Body of pancreas (tissue), 4 donors: ENCODE data around the gene EPOP. TPM values are rescaled to one million over a fixed set of nuclear protein-coding genes. Genes with fewer than 3 reads are reported as not detected.

ENCODE experiments used
- ATAC-seq: fragments of 150-250 bp; one replicate; pipeline ENCODE4 v1.9.1; 2016
- DNase-seq, 4 donors: peaks; one replicate each; pipeline ENCODE4 v3.0.0-alpha.2; 2019
- H3K27ac ChIP-seq, 4 donors: fragments of 200-600 bp; sonication (generic); 1 replicate in 3 of 4; 2 replicates in 1 of 4; pipeline versions ENCODE4 v1.5.1 to v1.6.1; 2016 to 2019; ENCODE audit warnings: mild to moderate bottlenecking in 1 of 4, mixed read lengths in 1 of 4, moderate library complexity in 1 of 4
- H3K27me3 ChIP-seq, 2 donors: fragments of 200-600 bp; sonication (generic); one replicate each; pipeline ENCODE4 v1.6.0; 2016; ENCODE audit warnings: mild to moderate bottlenecking in 1 of 2
- H3K36me3 ChIP-seq, 2 donors: fragments of 200-600 bp; sonication (generic); replicated peaks in 1 of 2; 2 replicates each; pipeline ENCODE4 v1.5.1; 2016; ENCODE audit warnings: low read depth in 2 of 2; ENCODE audit not compliant: insufficient read depth in 1 of 2
- H3K4me1 ChIP-seq: fragments of 200-600 bp; sonication (generic); one replicate; pipeline ENCODE4 v1.6.0; 2016
- H3K4me3 ChIP-seq, 2 donors: fragments of 200-600 bp; sonication (generic); 1 replicate in 1 of 2; 2 replicates in 1 of 2; pipeline ENCODE4 v1.5.1; 2016 to 2019
- H3K9me3 ChIP-seq, 3 donors: fragments of 200-600 bp; sonication (generic); 1 replicate in 2 of 3; 2 replicates in 1 of 3; pipeline ENCODE4 v1.5.1; 2016
- POLR2A ChIP-seq, 3 donors: fragments of 450-650 bp; IDR thresholded peaks; one replicate each; pipeline ENCODE4 v1.6.1; 2016; ENCODE audit warnings: antibody characterized with exemption in 3 of 3, mild to moderate bottlenecking in 2 of 3
- WGBS, 2 donors: methylation state at CpG; one replicate each; pipeline ENCODE4 v1.1.5; 2017; 5-methylcytosine and 5-hydroxymethylcytosine counted together
- intact Hi-C: fragments of 100-400 bp; cut with DNase I; formaldehyde crosslinking; loops from one replicate; pipeline ENCODE4 v1.15.1; 2023
- total RNA-seq, 2 donors: library from RNA; depleted of rRNA; stranded (reverse); fragments of >200 nt; gene quantifications; one replicate each; pipeline ENCODE4 v1.1.0, GENCODE V29; 2016
- TF ChIP-seq, protein P1 (sequence below), 7 experiments: fragments of 450-650 bp in 4 of 7; fragments of 200-600 bp in 3 of 7; sonication (generic) in 3 of 7; IDR thresholded peaks; one replicate each; pipeline ENCODE4 v1.5.1; 2016 to 2019; ENCODE audit warnings: antibody characterized with exemption in 7 of 7

The EPOP gene
- total RNA-seq, 2 donors from 2014 or later = 3.9 to 11.2 TPM

DNA sequence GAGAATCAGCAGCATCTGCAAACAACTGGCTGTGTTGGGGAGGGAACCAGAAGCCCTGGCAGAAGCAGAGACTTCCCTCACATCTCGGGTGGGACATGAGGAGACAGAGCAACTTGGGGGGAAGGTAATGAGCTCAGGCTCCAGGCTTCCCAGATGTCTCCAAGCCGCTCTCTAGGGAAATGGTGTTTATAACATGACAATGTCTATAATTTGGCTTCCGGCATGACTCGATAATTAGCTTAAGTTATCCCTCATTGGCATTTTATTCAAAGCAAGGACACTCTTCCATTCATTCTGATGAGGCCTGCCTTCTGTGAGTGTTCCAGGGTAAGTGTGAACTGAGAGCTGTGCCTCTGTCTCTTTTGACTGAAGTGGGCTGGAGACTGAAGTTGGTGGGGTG is 15.6 kb upstream of the EPOP start:
- 79 to 84% methylated on average over 4 of the region's 4 CpGs for WGBS, 2 donors
- no peaks in the 10 kb centered on the region for H3K36me3 ChIP-seq
- DNase-seq (no peak), ATAC-seq (no peak)
- no peaks in the 10 kb centered on the region for H3K9me3 ChIP-seq
- peaks cover 4% of the 10 kb centered on the region for H3K4me1 ChIP-seq
- no peak overlapping the region for H3K4me3 ChIP-seq
- no peak overlapping the region for H3K27ac ChIP-seq
- no peaks in the 10 kb centered on the region for H3K27me3 ChIP-seq
- intact Hi-C loops = no loop called here
- TF ChIP-seq, protein P1, sequence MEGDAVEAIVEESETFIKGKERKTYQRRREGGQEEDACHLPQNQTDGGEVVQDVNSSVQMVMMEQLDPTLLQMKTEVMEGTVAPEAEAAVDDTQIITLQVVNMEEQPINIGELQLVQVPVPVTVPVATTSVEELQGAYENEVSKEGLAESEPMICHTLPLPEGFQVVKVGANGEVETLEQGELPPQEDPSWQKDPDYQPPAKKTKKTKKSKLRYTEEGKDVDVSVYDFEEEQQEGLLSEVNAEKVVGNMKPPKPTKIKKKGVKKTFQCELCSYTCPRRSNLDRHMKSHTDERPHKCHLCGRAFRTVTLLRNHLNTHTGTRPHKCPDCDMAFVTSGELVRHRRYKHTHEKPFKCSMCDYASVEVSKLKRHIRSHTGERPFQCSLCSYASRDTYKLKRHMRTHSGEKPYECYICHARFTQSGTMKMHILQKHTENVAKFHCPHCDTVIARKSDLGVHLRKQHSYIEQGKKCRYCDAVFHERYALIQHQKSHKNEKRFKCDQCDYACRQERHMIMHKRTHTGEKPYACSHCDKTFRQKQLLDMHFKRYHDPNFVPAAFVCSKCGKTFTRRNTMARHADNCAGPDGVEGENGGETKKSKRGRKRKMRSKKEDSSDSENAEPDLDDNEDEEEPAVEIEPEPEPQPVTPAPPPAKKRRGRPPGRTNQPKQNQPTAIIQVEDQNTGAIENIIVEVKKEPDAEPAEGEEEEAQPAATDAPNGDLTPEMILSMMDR (IDR thresholded peaks at IDR 0.05) = no peak
- no peak for TF ChIP-seq POLR2A (IDR thresholded peaks at IDR 0.05)

DNA sequence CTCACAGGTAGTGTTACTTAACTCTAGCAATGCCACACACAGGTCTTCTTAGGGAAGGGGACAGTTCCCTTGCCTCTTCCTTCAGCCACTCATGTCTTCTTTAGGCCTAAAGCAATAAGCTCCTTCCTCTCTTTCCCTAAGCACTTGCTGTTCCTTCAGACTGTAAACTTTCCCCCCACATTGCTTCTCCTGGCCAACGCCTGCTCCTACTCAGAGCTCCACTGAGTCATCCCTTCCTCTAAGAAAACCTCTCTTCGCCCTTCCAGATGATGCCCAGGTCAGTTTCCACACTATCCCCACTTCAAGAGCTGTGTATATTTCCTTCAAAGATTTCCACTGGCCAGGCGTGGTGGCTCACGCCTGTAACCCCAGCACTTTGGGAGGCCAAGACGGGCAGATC is 12.5 kb upstream of the EPOP start:
- H3K27me3 ChIP-seq = no peaks in the 10 kb centered on the region
- DNase-seq = no peak
- intact Hi-C loops = no loop called here

DNA sequence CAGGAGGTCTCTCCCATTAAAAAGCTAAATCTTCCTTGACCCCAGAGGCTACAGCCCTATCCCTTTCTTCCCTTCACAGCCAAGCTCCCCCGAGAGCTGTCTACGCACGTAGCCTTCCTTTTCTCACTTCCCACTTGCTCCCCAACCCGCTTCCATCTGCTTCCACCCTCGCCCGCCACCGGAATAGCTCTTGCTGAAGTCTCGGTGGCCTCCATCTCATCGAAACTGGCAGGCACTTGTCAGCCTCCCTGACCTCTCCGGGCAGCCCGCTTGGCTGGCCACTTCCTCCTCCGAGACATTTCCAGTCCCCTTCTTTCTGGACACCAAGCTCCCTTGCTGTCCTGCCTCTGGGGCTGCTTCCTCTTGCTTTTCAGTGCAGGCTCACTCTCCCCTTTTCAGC is 10.7 kb upstream of the EPOP start:
- Histone ChIP-seq H3K27ac (no peak overlapping the region), H3K4me3 (no peak overlapping the region), H3K27me3 (no peaks in the 10 kb centered on the region), H3K4me1 (no peaks in the 10 kb centered on the region), H3K36me3 (no peaks in the 10 kb centered on the region), H3K9me3 (no peaks in the 10 kb centered on the region)
- intact Hi-C loops = no loop called here
- TF ChIP-seq POLR2A (IDR thresholded peaks at IDR 0.05) = no peak
- TF ChIP-seq, protein P1 (IDR thresholded peaks at IDR 0.05) = no peak
- ATAC-seq (no peak), DNase-seq (peak in 1 of 4 donors; percentile 37)
- 78 to 80% methylated on average over 12 of the region's 12 CpGs for WGBS, 2 donors

More for the DNA sequence above, 12.5 kb upstream of the EPOP start:
- ATAC-seq = no peak
- TF ChIP-seq, protein P1 (IDR thresholded peaks at IDR 0.05) = no peak
- TF ChIP-seq POLR2A (IDR thresholded peaks at IDR 0.05) = no peak
- no peaks in the 10 kb centered on the region for H3K4me1 ChIP-seq
- H3K27ac ChIP-seq = no peak overlapping the region
- H3K9me3 ChIP-seq = no peaks in the 10 kb centered on the region
- WGBS, 2 donors = 83 to 89% methylated on average over 5 of the region's 5 CpGs
- H3K4me3 ChIP-seq = no peak overlapping the region
- H3K36me3 ChIP-seq = no peaks in the 10 kb centered on the region

DNA sequence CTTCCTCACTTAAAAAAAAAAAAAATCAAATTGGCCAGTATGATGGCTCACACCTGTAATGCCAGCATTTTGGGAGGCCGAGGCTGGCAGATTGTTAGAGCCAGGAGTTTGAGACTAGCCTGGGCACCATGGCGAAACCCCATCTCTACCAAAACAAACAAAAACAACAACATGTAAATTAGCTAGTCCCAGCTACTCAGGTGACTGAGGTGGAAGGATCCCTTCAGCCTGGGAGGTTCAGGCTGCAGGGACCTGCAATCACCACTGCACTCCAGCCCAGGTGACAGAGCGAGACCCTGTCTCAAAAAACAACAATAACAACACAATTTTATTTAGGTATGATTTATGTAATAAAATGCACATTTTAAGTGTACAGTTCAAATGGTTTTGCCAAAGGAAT is 6.3 kb upstream of the EPOP start:
- Histone ChIP-seq H3K27ac (no peak overlapping the region), H3K4me1 (peaks cover 3% of the 10 kb centered on the region), H3K9me3 (no peaks in the 10 kb centered on the region), H3K4me3 (no peak overlapping the region), H3K27me3 (no peaks in the 10 kb centered on the region), H3K36me3 (no peaks in the 10 kb centered on the region)
- WGBS, 2 donors = 73 to 81% methylated on average over 3 of the region's 3 CpGs
- DNase-seq (no peak), ATAC-seq (no peak)
- intact Hi-C loops = loop anchor here (5.0 kb wide), 1 partner anchor 56 kb away; no protein-coding TSS in a partner anchor
- TF ChIP-seq, protein P1 (IDR thresholded peaks at IDR 0.05) = no peak
- no peak for TF ChIP-seq POLR2A (IDR thresholded peaks at IDR 0.05)

DNA sequence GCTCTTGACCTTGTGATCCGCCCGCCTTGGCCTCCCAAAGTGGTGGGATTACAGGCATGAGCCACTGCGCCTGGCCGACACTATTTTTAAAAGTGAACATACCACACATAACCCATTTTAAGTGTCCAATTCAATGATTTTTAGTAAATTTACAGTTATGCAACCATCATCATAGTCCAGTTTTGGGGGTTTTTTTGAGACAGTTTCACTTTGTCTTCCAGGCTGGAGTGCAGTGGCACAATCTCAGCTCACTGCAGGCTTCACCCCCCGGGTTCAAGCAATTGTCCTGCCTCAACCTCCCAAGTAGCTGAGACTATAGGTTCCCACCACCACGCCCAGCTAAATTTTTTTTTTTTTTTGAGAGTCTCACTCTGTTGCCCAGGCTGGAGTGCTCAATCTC is 3.1 kb upstream of the EPOP start:
- intact Hi-C loops = no loop called here
- no peak overlapping the region for H3K27ac ChIP-seq
- ATAC-seq (no peak), DNase-seq (no peak)
- H3K9me3 ChIP-seq = no peaks in the 10 kb centered on the region
- TF ChIP-seq POLR2A (IDR thresholded peaks at IDR 0.05) = no peak
- TF ChIP-seq, protein P1 (IDR thresholded peaks at IDR 0.05) = no peak
- H3K4me1 ChIP-seq = peaks cover 26% of the 10 kb centered on the region
- WGBS, 2 donors = 66 to 70% methylated on average over 6 of the region's 6 CpGs
- no peaks in the 10 kb centered on the region for H3K36me3 ChIP-seq
- no peak overlapping the region for H3K4me3 ChIP-seq
- H3K27me3 ChIP-seq = no peaks in the 10 kb centered on the region
